SU-DHL-6 (cell line): Measurements from ENCODE around the gene ACTRT3.
"Not testable (repeated sequence)": the region's sequence is repeated elsewhere in the genome, so short reads cannot be mapped to it uniquely, and the experiment has no call there.

Experiments
- EZH2phosphoT487 ChIP-seq: fragments of 200-600 bp; sonication (generic), shearing (Covaris generic); conservative IDR thresholded peaks from 2 replicates; pipeline ENCODE4 v1.6.1; 2018; ENCODE audit warnings: mild to moderate bottlenecking, antibody characterized with exemption, low read length, moderate library complexity, mixed read lengths
- TF ChIP-seq, protein P1 (sequence below): fragments of 200-600 bp; sonication (generic); IDR thresholded peaks from one replicate; pipeline ENCODE4 v1.5.1; 2017; ENCODE audit warnings: antibody characterized with exemption, mild to moderate bottlenecking, low read length, moderate library complexity; ENCODE audit not compliant: insufficient read depth, poor library complexity, severe bottlenecking

DNA sequence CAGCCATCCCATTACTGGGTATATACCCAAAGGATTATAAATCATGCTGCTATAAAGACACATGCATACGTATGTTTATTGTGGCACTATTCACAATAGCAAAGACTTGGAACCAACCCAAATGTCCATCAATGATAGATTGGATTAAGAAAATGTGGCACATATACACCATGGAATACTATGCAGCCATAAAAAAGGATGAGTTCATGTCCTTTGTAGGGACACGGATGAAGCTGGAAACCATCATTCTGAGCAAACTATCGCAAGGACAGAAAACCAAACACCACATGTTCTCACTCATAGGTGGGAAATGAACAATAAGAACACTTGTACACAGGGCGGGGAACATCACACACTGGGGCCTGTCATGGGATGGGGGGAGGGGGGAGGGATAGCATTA is 50.9 kb downstream of the ACTRT3 start:
- TF ChIP-seq, protein P1, sequence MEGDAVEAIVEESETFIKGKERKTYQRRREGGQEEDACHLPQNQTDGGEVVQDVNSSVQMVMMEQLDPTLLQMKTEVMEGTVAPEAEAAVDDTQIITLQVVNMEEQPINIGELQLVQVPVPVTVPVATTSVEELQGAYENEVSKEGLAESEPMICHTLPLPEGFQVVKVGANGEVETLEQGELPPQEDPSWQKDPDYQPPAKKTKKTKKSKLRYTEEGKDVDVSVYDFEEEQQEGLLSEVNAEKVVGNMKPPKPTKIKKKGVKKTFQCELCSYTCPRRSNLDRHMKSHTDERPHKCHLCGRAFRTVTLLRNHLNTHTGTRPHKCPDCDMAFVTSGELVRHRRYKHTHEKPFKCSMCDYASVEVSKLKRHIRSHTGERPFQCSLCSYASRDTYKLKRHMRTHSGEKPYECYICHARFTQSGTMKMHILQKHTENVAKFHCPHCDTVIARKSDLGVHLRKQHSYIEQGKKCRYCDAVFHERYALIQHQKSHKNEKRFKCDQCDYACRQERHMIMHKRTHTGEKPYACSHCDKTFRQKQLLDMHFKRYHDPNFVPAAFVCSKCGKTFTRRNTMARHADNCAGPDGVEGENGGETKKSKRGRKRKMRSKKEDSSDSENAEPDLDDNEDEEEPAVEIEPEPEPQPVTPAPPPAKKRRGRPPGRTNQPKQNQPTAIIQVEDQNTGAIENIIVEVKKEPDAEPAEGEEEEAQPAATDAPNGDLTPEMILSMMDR, result not testable (repeated sequence)
- TF ChIP-seq EZH2phosphoT487, result not testable (repeated sequence)
